Thoracic aorta (tissue), 2 donors: ENCODE results near the gene NECTIN3. TPM values are rescaled to one million over a fixed set of nuclear protein-coding genes. Genes with fewer than 3 reads are reported as not detected.

Experiments used
- ATAC-seq: fragments of 150-250 bp; one replicate; pipeline ENCODE4 v1.8.0; 2017; ENCODE audit warnings: low read depth; ENCODE audit not compliant: insufficient number of reproducible peaks, low FRiP score
- DNase-seq: peaks from one replicate; pipeline ENCODE4 v3.0.0-alpha.2; 2020; ENCODE audit warnings: low spot score
- H3K27ac ChIP-seq, 2 donors: fragments of 200-600 bp; sonication (generic); 1 replicate in 1 of 2; 2 replicates in 1 of 2; pipeline ENCODE4 v1.5.1; 2016; ENCODE audit warnings: mild to moderate bottlenecking in 2 of 2, moderate library complexity in 2 of 2
- H3K27me3 ChIP-seq: fragments of 200-600 bp; sonication (generic); replicated peaks from 2 replicates; pipeline ENCODE4 v1.6.0; 2016; ENCODE audit warnings: mild to moderate bottlenecking; ENCODE audit not compliant: insufficient read depth
- H3K36me3 ChIP-seq: fragments of 200-600 bp; sonication (generic); one replicate; pipeline ENCODE4 v1.5.1; 2016
- H3K4me1 ChIP-seq, 2 donors: fragments of 200-600 bp; sonication (generic); 1 replicate in 1 of 2; 2 replicates in 1 of 2; pipeline versions ENCODE4 v1.5.1 to v1.6.0; 2016; ENCODE audit warnings: low read depth in 2 of 2, mild to moderate bottlenecking in 1 of 2; ENCODE audit not compliant: control insufficient read depth in 1 of 2
- H3K4me3 ChIP-seq: fragments of 200-600 bp; sonication (generic); 2 replicates; pipeline ENCODE4 v1.5.1; 2016; ENCODE audit warnings: mild to moderate bottlenecking
- H3K9me3 ChIP-seq: fragments of 200-600 bp; sonication (generic); 2 replicates; pipeline ENCODE4 v1.5.1; 2016
- total RNA-seq, 2 donors: library from RNA; depleted of rRNA; stranded (reverse); fragments of >200 nt; gene quantifications; one replicate each; pipeline versions ENCODE4 v1.1.0 to v1.2.3, GENCODE V29; 2016
- TF ChIP-seq, protein P1 (sequence below): fragments of 200-600 bp; sonication (generic); IDR thresholded peaks from one replicate; pipeline ENCODE4 v1.5.1; 2019; ENCODE audit warnings: antibody characterized with exemption

Gene NECTIN3
- total RNA-seq, 2 donors from 2014 or later: 37.1 to 42.2 TPM

DNA sequence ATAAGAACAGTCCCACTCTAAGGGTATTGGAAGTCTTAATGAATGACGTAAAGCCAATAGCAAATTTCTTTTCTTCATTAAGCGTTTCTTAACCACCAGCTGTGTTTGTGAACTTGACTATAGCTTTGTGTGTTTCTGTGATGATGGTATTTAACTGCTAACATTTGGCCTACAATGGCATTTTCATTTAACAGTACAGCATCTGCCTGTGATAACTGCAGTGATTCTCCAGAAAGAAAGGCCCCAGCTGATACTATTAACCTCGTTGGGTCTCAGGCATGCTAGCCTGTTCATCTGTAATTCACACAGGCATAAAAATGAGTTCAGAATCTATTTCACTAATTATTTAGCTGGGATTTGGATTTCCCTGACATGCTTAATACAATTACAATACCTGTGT, 121.9 kb downstream of the NECTIN3 start:
- Histone ChIP-seq H3K27me3 (no peaks in the 10 kb centered on the region), H3K4me1 (no peaks in the 10 kb centered on the region), H3K27ac (no peak overlapping the region), H3K4me3 (no peak overlapping the region), H3K36me3 (peaks cover 13% of the 10 kb centered on the region), H3K9me3 (no peaks in the 10 kb centered on the region)
- TF ChIP-seq, protein P1, sequence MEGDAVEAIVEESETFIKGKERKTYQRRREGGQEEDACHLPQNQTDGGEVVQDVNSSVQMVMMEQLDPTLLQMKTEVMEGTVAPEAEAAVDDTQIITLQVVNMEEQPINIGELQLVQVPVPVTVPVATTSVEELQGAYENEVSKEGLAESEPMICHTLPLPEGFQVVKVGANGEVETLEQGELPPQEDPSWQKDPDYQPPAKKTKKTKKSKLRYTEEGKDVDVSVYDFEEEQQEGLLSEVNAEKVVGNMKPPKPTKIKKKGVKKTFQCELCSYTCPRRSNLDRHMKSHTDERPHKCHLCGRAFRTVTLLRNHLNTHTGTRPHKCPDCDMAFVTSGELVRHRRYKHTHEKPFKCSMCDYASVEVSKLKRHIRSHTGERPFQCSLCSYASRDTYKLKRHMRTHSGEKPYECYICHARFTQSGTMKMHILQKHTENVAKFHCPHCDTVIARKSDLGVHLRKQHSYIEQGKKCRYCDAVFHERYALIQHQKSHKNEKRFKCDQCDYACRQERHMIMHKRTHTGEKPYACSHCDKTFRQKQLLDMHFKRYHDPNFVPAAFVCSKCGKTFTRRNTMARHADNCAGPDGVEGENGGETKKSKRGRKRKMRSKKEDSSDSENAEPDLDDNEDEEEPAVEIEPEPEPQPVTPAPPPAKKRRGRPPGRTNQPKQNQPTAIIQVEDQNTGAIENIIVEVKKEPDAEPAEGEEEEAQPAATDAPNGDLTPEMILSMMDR: no peak
- no peak for DNase-seq
- no peak for ATAC-seq

DNA sequence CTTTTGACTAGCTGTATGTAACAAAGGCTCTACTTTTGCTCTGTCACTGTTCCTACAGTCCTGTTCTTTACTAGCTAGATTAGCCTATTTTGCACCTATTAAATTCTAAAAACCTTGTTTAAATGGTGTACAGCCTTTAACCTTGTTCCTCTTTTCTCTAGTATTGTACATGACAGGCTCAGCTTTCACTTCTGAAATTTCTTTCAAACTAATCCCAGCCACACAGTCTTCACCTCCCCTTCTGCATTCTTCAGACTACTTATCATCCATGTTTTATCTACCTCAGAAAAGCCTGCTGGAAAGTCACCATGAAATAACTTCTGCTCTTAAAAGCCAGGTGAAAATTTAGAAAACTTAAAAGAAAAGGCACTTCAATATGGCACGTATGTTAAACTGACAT, 122.4 kb downstream of the NECTIN3 start:
- no peaks in the 10 kb centered on the region for H3K27me3 ChIP-seq
- H3K36me3 ChIP-seq: peaks cover 13% of the 10 kb centered on the region
- ATAC-seq: no peak
- H3K4me3 ChIP-seq: no peak overlapping the region
- H3K4me1 ChIP-seq: no peaks in the 10 kb centered on the region
- H3K9me3 ChIP-seq: no peaks in the 10 kb centered on the region
- H3K27ac ChIP-seq: no peak overlapping the region
- DNase-seq: no peak
- TF ChIP-seq, protein P1: no peak

DNA sequence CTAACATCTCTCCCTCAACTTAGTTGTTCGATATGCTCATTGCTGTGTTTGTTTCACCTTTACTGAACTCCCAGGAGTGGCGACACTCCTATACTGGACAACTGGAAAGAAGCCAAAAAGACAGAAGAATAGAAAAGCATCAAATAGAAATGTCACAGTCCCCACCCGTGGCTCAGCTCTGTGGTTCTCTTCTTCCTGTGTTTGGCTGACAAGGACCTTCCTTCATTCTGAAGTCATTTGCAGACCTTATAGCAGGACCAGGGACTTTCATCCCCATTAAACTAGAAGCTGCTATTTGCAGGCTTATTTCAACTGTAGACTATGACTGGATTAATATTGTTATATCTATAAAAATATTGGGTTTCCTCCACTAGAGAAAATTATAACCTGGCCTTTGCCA, 125.9 kb downstream of the NECTIN3 start:
- no peak overlapping the region for H3K4me3 ChIP-seq
- H3K4me1 ChIP-seq: no peaks in the 10 kb centered on the region
- no peaks in the 10 kb centered on the region for H3K27me3 ChIP-seq
- DNase-seq (no peak), ATAC-seq (no peak)
- H3K9me3 ChIP-seq: no peaks in the 10 kb centered on the region
- no peak overlapping the region for H3K27ac ChIP-seq
- peaks cover 13% of the 10 kb centered on the region for H3K36me3 ChIP-seq
- TF ChIP-seq, protein P1: no peak

DNA sequence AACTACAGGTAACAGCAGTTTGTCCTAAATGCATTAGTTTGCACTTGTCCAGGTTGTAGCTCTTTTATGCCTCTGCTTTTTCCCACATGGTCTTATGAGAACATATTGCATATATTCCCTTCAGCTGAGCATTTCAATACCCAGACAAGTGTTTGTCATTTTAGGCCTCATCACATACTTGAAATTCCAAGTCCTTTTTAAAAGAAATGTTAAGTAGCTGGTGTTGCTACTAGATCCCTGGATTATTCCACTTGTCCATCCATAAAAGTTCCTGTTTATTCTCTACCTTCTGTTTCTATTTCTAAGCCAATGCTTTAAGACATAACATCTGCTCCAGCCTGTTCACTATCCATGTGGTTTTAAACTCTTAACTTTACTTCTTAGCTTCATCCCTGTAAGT, 128.4 kb downstream of the NECTIN3 start:
- Histone ChIP-seq H3K4me3 (no peak overlapping the region), H3K36me3 (peaks cover 5% of the 10 kb centered on the region), H3K27me3 (no peaks in the 10 kb centered on the region), H3K9me3 (no peaks in the 10 kb centered on the region), H3K4me1 (no peaks in the 10 kb centered on the region), H3K27ac (no peak overlapping the region)
- no peak for ATAC-seq
- no peak for DNase-seq
- TF ChIP-seq, protein P1: no peak

DNA sequence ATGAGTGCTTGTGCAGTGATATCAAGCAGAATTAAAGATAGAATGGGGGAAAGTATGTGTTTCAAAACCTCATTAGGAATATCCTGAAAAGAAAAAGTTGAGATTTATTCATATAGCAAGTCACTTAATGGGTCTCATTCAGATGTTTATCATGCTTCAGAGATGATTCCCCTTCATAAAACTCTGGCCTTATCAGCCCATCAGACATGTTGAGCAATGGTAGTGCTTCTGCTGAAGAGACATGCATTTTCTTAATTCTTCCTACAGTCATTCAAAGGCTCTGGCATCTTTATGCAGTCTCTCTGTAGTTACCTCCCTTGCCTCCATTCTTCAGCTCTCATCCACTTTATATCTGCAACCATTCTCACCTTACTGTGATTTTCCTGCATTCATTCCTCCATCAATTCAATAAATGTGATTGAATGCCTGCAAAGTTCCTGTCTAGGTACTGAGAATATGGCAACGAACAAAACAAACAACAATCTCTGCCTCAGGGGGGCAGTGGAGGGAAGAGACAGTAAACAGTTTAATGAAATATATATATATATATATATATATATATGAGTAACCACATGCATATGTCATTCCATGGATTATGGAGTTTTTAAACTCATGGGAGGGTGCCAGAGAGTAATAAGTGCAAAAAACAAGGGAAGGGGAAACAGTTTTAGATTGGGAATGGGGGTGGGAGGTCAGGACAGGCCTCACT, 138.5 kb downstream of the NECTIN3 start:
- DNase-seq (no peak), ATAC-seq (no peak)
- H3K9me3 ChIP-seq: no peaks in the 10 kb centered on the region
- no peaks in the 10 kb centered on the region for H3K27me3 ChIP-seq
- no peaks in the 10 kb centered on the region for H3K36me3 ChIP-seq
- TF ChIP-seq, protein P1: no peak
- no peak overlapping the region for H3K4me3 ChIP-seq
- no peak overlapping the region for H3K27ac ChIP-seq
- H3K4me1 ChIP-seq: peaks cover 0 to 9% of the 10 kb centered on the region in 2 donors
